8988T (cell line): ENCODE data around the gene FAM25A.
"Not testable (repeated sequence)": the region's sequence is repeated elsewhere in the genome, so short reads cannot be mapped to it uniquely, and the experiment has no call there.

Source experiments
- DNase-seq: peaks from one replicate; pipeline ENCODE4 v3.0.0; 2011

Gene FAM25A

GRCh38 chr10:87014986-87015716 is 4.9 kb upstream of the FAM25A start:
- not testable (repeated sequence) for DNase-seq

DNA sequence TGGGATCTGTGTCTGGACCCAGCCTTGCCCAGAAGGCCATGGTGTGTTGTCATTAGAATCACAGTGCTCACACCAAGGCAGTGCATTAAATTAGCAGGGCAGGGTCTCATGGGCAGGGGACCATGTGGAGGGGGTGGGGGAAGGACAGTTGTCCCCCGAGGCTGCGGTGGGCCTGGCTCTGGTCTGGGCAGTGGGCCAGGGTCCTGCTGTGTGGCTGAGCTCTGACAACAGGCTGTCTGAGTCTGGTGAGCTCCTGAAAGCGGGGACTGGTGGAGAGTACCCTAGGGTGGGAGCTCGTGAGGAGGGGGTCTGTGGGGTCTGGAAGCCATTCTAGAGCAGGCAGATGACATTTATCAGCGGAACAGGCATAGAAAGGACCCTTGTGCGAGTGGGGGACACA is 2.0 kb upstream of the FAM25A start:
- DNase-seq: not testable (repeated sequence)

GRCh38 chr10:87019066-87019465 is 1.0 kb upstream of the FAM25A start:
- not testable (repeated sequence) for DNase-seq

- not testable (repeated sequence) for DNase-seq
These were observed 590 bp upstream of the FAM25A start for GRCh38 chr10:87019504-87019903.

GRCh38 chr10:87025285-87025958 is 5.3 kb downstream of the FAM25A start:
- DNase-seq: not testable (repeated sequence)

GRCh38 chr10:87026747-87027508 is 6.8 kb downstream of the FAM25A start:
- not testable (repeated sequence) for DNase-seq

- not testable (repeated sequence) for DNase-seq
These were observed 10.3 kb downstream of the FAM25A start for GRCh38 chr10:87030419-87030818.

DNA sequence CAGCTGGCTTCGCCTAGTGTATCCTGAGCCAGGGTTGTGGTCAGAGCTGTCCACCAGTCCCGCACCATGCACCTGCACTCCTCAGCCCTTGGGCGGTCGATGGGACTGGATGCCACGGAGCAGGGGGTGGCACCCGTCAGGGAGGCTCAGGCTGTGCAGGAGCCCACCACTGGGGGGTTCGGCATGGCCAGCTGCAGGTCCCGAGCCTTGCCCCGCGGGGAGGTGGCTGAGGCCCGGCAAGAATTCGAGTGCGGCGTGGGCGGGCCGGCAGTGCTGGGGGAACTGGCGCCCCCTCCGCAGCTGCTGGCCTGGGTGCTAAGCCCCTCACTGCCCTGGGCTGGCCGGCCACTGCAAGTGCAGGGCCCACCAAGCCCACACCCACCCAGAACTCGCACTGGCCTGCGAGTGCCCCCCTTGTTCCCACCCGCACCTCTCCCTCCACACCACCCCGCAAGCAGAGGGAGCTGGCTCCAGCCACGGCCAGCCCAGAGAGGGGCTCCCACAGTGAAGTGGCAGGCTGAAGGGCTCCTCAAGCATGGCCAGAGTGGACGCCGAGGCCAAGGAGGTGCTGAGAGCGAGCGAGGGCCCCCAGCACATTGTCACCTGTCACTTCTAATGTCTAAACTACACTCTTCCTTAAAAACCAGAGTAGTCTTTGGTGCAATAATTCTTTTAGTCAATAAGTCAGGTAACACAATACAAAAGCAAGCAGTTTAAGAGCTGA is 11.0 kb downstream of the FAM25A start:
- DNase-seq: no peak

DNA sequence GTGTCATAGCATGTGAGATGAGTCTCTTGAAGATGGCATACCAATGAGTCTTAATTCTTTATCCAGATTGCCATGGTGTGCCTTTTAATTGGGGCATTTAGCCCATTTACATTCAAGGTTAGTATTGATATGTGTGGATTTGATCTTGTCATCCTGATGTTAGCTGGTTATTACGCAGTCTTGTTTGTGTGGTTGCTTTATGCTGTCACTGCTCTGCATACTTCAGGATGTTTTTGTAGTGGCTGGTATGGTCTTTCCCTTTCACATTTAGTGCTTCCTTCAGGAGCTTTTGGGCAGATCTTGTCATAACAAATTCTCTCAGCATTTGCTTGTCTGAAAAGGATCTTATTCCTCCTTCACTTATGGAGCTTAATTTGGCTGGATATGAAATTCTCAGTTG is 16.5 kb downstream of the FAM25A start:
- no peak for DNase-seq

- DNase-seq: no peak
These were observed 18.2 kb downstream of the FAM25A start for GRCh38 chr10:87038286-87038717.

GRCh38 chr10:87038786-87039185 is 18.7 kb downstream of the FAM25A start:
- no peak for DNase-seq

- DNase-seq: not testable (repeated sequence)
These were observed 23.5 kb downstream of the FAM25A start for GRCh38 chr10:87043579-87043978.

- DNase-seq: no peak
These were observed 25.4 kb downstream of the FAM25A start for GRCh38 chr10:87045434-87045938.

DNA sequence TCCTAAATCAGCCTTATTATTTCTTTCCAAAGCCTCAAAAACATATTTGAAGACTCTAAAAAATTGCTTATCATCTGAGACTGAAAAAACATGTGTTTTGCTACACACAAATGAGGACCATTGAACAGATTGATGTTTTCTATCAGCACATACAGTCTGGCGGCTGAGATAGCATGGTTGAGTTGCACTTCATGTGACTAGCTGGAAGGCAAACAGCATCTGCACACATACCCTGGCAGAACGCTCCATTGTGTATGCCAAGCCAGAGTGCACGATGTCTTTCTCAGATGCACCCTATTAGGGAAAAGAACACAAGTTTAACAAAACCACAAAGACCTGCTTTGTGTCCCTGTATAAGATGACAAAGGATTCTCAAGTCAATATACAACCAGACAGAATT is 33.0 kb downstream of the FAM25A start:
- no peak for DNase-seq

DNA sequence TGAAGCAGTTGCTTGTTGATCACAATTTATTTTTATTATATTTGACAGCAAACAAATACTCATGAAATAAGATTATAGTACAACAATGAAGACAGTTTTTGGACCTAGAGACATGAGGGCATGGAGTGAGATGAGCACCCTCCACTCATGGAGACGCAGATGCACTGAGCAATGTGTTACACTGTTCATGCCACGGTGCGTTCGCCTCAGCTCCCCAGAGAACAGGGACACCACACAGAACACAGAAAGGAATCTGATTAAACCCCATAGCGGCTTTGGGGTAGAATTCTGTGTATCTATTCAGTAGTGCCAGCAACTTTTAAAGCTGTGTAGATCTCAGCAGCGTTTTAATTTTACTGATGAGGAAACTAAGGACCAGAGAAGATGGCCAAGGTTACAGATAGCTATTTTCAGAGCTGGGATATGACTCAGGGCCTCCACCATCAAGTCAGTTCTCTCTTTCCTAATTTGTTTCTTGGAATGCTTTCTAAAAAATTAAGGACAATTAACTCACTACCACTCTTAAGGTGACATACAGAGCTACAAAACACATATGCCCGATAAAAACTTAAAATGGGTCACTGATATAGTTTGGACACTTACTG is 33.6 kb downstream of the FAM25A start:
- no peak for DNase-seq

DNA sequence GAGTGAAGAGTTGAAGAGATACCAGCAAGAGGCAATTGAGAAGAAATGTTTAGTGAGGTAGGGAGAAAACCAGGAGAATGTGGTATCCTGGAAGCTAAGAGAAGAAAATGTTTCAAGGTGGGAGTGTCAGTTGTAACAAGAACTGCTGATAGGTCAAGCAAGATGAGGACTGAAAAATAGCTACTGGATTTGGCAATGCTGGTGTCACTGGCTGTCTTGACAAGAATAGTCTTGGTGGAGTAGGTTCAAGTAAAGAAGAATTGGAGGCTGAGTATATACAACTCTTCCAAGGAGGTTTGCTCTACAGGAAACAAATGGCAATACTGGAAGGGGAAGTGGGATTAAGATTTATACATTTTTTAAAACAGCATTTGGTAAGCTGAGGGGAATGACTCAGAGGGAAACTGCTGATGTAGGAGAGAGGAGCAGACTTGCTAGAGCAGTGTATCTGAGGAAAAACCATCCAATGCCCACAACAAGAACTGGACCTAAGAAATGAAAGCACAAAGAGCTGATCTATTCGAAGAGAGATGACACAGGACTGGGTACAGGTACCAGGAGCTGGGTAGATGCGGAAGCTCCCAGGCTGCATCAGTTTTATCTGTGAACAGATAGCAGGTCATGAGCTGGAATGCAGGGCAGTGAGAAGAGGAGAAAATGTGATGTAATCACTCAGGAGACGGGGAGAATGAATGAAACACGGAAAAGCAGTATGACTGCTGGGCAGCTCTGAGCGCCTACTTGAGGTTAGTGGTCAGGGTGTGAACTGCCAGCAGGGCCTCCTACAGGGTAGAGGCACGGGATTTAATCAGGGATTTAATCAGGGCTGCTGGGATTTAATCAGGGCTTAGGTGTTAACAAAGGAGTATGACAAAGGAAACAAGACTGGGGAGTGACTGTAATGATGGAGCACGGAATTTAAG is 34.5 kb downstream of the FAM25A start:
- no peak for DNase-seq

- no peak for DNase-seq
These were observed 38.1 kb downstream of the FAM25A start for GRCh38 chr10:87058171-87058570.

GRCh38 chr10:87059401-87059800 is 39.3 kb downstream of the FAM25A start:
- no peak for DNase-seq

GRCh38 chr10:87060280-87060928 is 40.3 kb downstream of the FAM25A start:
- DNase-seq: no peak

DNA sequence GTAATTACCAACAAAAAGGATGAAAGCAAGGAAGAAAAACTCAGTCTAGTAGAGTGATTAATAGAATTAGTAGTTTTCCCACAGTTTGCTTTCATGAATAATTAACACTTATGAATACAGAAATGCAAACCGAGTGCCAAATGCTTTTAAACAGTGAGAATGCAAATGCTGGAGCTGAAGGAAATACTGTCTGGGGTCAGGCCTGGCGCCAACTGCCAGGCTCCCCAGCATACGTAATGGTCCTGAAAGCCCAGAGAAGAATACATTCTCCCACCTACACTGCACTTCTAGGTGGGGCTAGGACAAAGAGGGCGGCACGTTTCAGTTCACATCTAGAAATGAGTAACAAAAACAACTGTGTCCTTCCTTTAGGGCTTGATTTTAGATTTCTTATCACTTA is 44.6 kb downstream of the FAM25A start:
- DNase-seq: no peak

DNA sequence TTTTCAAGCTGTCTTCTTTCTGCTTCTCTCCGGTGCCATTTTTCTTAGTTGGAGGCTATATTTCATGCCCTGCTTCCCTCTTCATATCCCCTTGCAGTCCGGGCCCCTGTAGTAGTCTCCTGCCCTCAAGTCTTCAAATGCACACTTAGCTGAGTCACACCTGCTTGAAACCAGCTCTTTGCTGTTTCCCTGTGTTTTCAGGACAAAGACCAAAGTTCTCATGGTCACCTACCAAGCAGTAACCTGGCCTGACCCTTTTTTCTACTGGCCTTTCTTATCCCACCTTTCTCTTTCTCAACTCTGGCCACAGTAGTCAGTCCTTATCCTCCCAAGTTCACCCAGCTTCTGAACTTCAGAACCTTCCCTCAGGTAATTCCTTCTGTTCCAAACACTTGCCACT is 46.1 kb downstream of the FAM25A start:
- DNase-seq: no peak
